K562 (cell line): ENCODE data around the gene SCUBE1. TPM values are rescaled to one million over a fixed set of nuclear protein-coding genes. Genes with fewer than 3 reads are reported as not detected.

Experiments used
- ADNP ChIP-seq: fragments of 200-800 bp; sonication (Bioruptor generic); IDR thresholded peaks from 2 replicates; pipeline ENCODE4 v1.6.1; 2016; ENCODE audit warnings: missing genetic modification characterization, missing compliant biosample characterization
- BCOR ChIP-seq: fragments of 450-650 bp; IDR thresholded peaks from 2 replicates; pipeline ENCODE4 v1.6.1; 2016
- BRF1 ChIP-seq: IDR thresholded peaks from 3 replicates; pipeline ENCODE4 v1.6.1; 2011; ENCODE audit warnings: borderline replicate concordance, mild to moderate bottlenecking; ENCODE audit not compliant: insufficient read length; ENCODE audit errors: extremely low read depth
- COPS2 ChIP-seq: fragments of 450-650 bp; conservative IDR thresholded peaks from 2 replicates; pipeline ENCODE4 v1.6.1; 2016; ENCODE audit warnings: mild to moderate bottlenecking, moderate library complexity
- EWSR1 ChIP-seq: fragments of 450-650 bp; IDR thresholded peaks from 2 replicates; pipeline ENCODE4 v1.6.1; 2018; ENCODE audit warnings: borderline replicate concordance, mild to moderate bottlenecking, low read depth, moderate library complexity; ENCODE audit not compliant: partially characterized antibody
- EZH2 ChIP-seq: IDR thresholded peaks from 2 replicates; pipeline ENCODE4 v1.6.1; 2012; ENCODE audit warnings: low read depth, mild to moderate bottlenecking, inconsistent platforms, low read length, borderline replicate concordance
- MLLT1 ChIP-seq, 2 experiments: fragments of 450-650 bp; IDR thresholded peaks; 2 replicates each; pipeline ENCODE4 v1.6.1; 2016
- NR1H2 ChIP-seq: sonication (generic); formaldehyde crosslinking; IDR thresholded peaks from 2 replicates; pipeline ENCODE4 v1.4.0; 2020; ENCODE audit warnings: mild to moderate bottlenecking, missing genetic modification reagents
- POLR3G ChIP-seq: IDR thresholded peaks from 2 replicates; pipeline ENCODE4 v1.6.1; 2011; ENCODE audit not compliant: insufficient read length, insufficient replicate concordance; ENCODE audit errors: extremely low read depth
- PRMT5 ChIP-seq: sonication (generic); formaldehyde crosslinking; IDR thresholded peaks from 2 replicates; pipeline ENCODE4 v1.5.0; 2020; ENCODE audit warnings: missing genetic modification reagents
- PYGO2 ChIP-seq: fragments of 450-650 bp; IDR thresholded peaks from 2 replicates; pipeline ENCODE4 v1.6.1; 2016; ENCODE audit warnings: mild to moderate bottlenecking, missing genetic modification characterization, moderate library complexity, missing compliant biosample characterization
- SIN3A ChIP-seq, 2 experiments: fragments of 150-350 bp in 1 of 2; IDR thresholded peaks; 2 replicates each; pipeline ENCODE4 v1.6.1; 2011 to 2016; ENCODE audit warnings: borderline replicate concordance in 2 of 2, low read depth in 2 of 2, low read length in 2 of 2, mild to moderate bottlenecking in 2 of 2, moderate library complexity in 2 of 2; ENCODE audit not compliant: control insufficient read depth in 1 of 2
- ZBTB17 ChIP-seq: fragments of 450-650 bp; formaldehyde crosslinking; IDR thresholded peaks from 2 replicates; pipeline ENCODE4 v1.4.0; 2020; ENCODE audit warnings: mild to moderate bottlenecking
- ZC3H11A ChIP-seq: IDR thresholded peaks from 2 replicates; pipeline ENCODE4 v1.6.1; 2012; ENCODE audit warnings: low read depth, low read length, improper control_type of control experiment
- ZFPM2 ChIP-seq: fragments of 250-450 bp; sonication (Bioruptor Pico); IDR thresholded peaks from 2 replicates; pipeline ENCODE4 v1.5.1; 2022; ENCODE audit warnings: mild to moderate bottlenecking
- ZNF280B ChIP-seq: fragments of 250-450 bp; sonication (Bioruptor Pico); IDR thresholded peaks from 2 replicates; pipeline ENCODE4 v1.5.1; 2021; ENCODE audit warnings: mild to moderate bottlenecking
- ZNF57 ChIP-seq: fragments of 450-650 bp; formaldehyde crosslinking; IDR thresholded peaks from 2 replicates; pipeline ENCODE4 v1.4.0; 2020; ENCODE audit warnings: mild to moderate bottlenecking, moderate library complexity
- ZNF609 ChIP-seq: sonication (generic); formaldehyde crosslinking; IDR thresholded peaks from 2 replicates; pipeline ENCODE4 v1.8.1; 2023; ENCODE audit warnings: missing genetic modification reagents, mild to moderate bottlenecking, borderline replicate concordance
- ZNF699 ChIP-seq: fragments of 250-450 bp; sonication (Bioruptor Pico); IDR thresholded peaks from 2 replicates; pipeline ENCODE4 v1.8.0; 2021; ENCODE audit warnings: mild to moderate bottlenecking, moderate library complexity; ENCODE audit not compliant: insufficient replicate concordance
- polyA plus RNA-seq, 8 experiments: library from polyadenylated mRNA; depleted of rRNA in 4 of 8; stranded (reverse) in 5 of 8; unstranded in 3 of 8; fragments of >200 nt; fragmentation: Nextera tagmentation in 2 of 8; fragmentation: Illumina TruSeq in 1 of 8; extraction: Ambion mirVana in 2 of 8; extraction: Trizol in 1 of 8; gene quantifications; 2 replicates each; pipeline versions ENCODE4 v1.2.1 to v1.2.3, GENCODE V29; 2011 to 2014; ENCODE audit warnings: inconsistent platforms in 1 of 8, missing spikeins in 1 of 8
- total RNA-seq, 7 experiments: library from RNA; depleted of rRNA in 6 of 7; stranded (reverse); fragments of >200 nt in 6 of 7; fragmentation: Illumina TruSeq in 2 of 7; extraction: Trizol in 2 of 7; gene quantifications; 2 replicates each; pipeline versions ENCODE4 v1.2.1 to v1.2.3, GENCODE V29; 2011 to 2021; ENCODE audit warnings: low replicate concordance in 1 of 7

The SCUBE1 gene
- total and polyA plus RNA-seq, 9 of the 15 experiments (the other 6 are each of a cell fraction or from before 2014, with no cell fraction given): 0.03 to 0.47 (median 0.29) TPM; not detected in 6

- TF ChIP-seq EWSR1 (no peak), ZBTB17 (CRISPR knock-in tag) (no peak), MLLT1 (IDR thresholded peaks at IDR 0.05) (no peak), NR1H2 (no peak), ZNF609 (CRISPR knock-in tag) (no peak), ZC3H11A (no peak), PYGO2 (tag) (no peak), BCOR (peak; percentile 69; the same call in 1 of the 2 replicates), PRMT5 (no peak), BRF1 (no peak), COPS2 (no peak), ZNF57 (no peak), SIN3A (IDR thresholded peaks at IDR 0.05; ENCODE audit: borderline replicate concordance in 2 of 2, control insufficient read depth in 1 of 2, low read depth in 2 of 2, low read length in 2 of 2) (no peak), ZNF699 (CRISPR knock-in tag) (no peak), EZH2 (no peak), ZNF280B (CRISPR knock-in tag) (no peak), POLR3G (no peak), ADNP (tag) (no peak), ZFPM2 (CRISPR knock-in tag) (no peak)
Observed at GRCh38 chr22:43275545-43276317, 67.4 kb downstream of the SCUBE1 start (continued).
